HCT116 (cell line): ENCODE data around the gene LPO. TPM values are rescaled to one million over a fixed set of nuclear protein-coding genes. Genes with fewer than 3 reads are reported as not detected.

Source experiments
- ATAC-seq: fragments of 200-7000 bp; cut with Tn5 transposase; 2 replicates; pipeline ENCODE4 v1.9.1; 2020; ENCODE audit warnings: mild to moderate bottlenecking, moderate library complexity
- BruUV-seq: library from RNA; stranded (reverse); fragments of 400-500 nt; replicated peaks from 2 replicates; lab custom pipeline; 2021; lab: Mats Ljungman, UMichigan
- CTCF ChIA-PET: fragments of 300-600 bp; sonication (Branson Sonifier 250); formaldehyde crosslinking; loops from one replicate; lab custom pipeline; 2021; ENCODE audit warnings: antibody characterized with exemption; lab: Charles Lee
- POLR2A ChIA-PET: fragments of 300-600, 350-600 bp; sonication (Branson Sonifier 250); formaldehyde crosslinking; loops from one replicate; lab custom pipeline; 2021; ENCODE audit warnings: antibody characterized with exemption; lab: Charles Lee
- RAD21 ChIA-PET, 2 experiments: fragments of 300-600 bp; sonication (Branson Sonifier 250); formaldehyde crosslinking; loops; one replicate each; lab custom pipeline; 2023; ENCODE audit warnings: low total read pairs in 2 of 2; ENCODE audit not compliant: uncharacterized antibody in 2 of 2, unreplicated experiment in 2 of 2, low non-redundant PET in 1 of 2; lab: Charles Lee
- DNase-seq: peaks from one replicate; pipeline ENCODE4 v3.0.0-alpha.2; 2010; ENCODE audit warnings: low read depth, low spot score
- H2AFZ ChIP-seq: fragments of 200-600 bp; shearing (Covaris generic), sonication (generic); 2 replicates; pipeline ENCODE4 v1.6.1; 2017; ENCODE audit warnings: low read depth, mixed run types, mixed read lengths, antibody characterized with exemption, low read length; ENCODE audit not compliant: poor library complexity, severe bottlenecking
- H3K27ac ChIP-seq: 2 replicates; pipeline ENCODE4 v1.5.1; 2012; ENCODE audit warnings: low read depth, low read length
- H3K27me3 ChIP-seq: fragments of 200-600 bp; sonication (generic); 2 replicates; pipeline ENCODE4 v1.6.1; 2016; ENCODE audit warnings: mixed run types, low read length, mixed read lengths; ENCODE audit not compliant: insufficient read depth
- H3K36me3 ChIP-seq, 2 experiments: fragments of 200-500 bp in 1 of 2; fragments of 200-600 bp in 1 of 2; sonication (Bioruptor generic) in 1 of 2; sonication (generic) in 1 of 2; 2 replicates each; pipeline versions ENCODE4 v1.5.1 to v1.6.1; 2014 to 2016; ENCODE audit warnings: low read length in 2 of 2, inconsistent platforms in 1 of 2, mixed read lengths in 1 of 2, mixed run types in 1 of 2; ENCODE audit not compliant: insufficient read depth in 2 of 2, control insufficient read depth in 1 of 2
- H3K4me1 ChIP-seq, 2 experiments: fragments of 200-600 bp in 1 of 2; sonication (generic) in 1 of 2; 2 replicates each; pipeline versions ENCODE4 v1.5.1 to v1.6.1; 2012 to 2017; ENCODE audit warnings: low read length in 2 of 2, inconsistent platforms in 1 of 2, mild to moderate bottlenecking in 1 of 2, mixed read lengths in 1 of 2, mixed run types in 1 of 2, moderate library complexity in 1 of 2; ENCODE audit not compliant: insufficient read depth in 2 of 2, control insufficient read depth in 1 of 2
- H3K4me2 ChIP-seq: fragments of 200-600 bp; sonication (generic); 2 replicates; pipeline ENCODE4 v1.6.1; 2017; ENCODE audit warnings: mixed run types, low read length, mixed read lengths
- H3K4me3 ChIP-seq, 2 experiments: fragments of 200-600 bp in 1 of 2; sonication (generic) in 1 of 2; replicated peaks in 1 of 2; 2 replicates each; pipeline ENCODE4 v1.5.1; 2011 to 2016; ENCODE audit warnings: low read length in 2 of 2, control low read depth in 1 of 2, low read depth in 1 of 2, mild to moderate bottlenecking in 1 of 2, mixed read lengths in 1 of 2, mixed run types in 1 of 2
- H3K79me2 ChIP-seq: fragments of 200-600 bp; sonication (generic); 2 replicates; pipeline ENCODE4 v1.6.1; 2017; ENCODE audit warnings: mild to moderate bottlenecking, mixed run types, low read length, moderate library complexity, mixed read lengths; ENCODE audit not compliant: insufficient read depth
- H3K9ac ChIP-seq: fragments of 200-600 bp; sonication (generic); 2 replicates; pipeline ENCODE4 v1.6.1; 2016; ENCODE audit warnings: low read length, mixed read lengths
- H3K9me2 ChIP-seq: fragments of 200-600 bp; sonication (generic), shearing (Covaris generic); 2 replicates; pipeline ENCODE4 v1.6.1; 2017; ENCODE audit warnings: mixed run types, mild to moderate bottlenecking, moderate library complexity; ENCODE audit not compliant: insufficient read depth
- H3K9me3 ChIP-seq, 2 experiments: fragments of 200-500 bp in 1 of 2; fragments of 200-600 bp in 1 of 2; sonication (Bioruptor generic) in 1 of 2; sonication (generic) in 1 of 2; 2 replicates each; pipeline ENCODE4 v1.6.1; 2014 to 2017; ENCODE audit warnings: low read length in 2 of 2, mixed read lengths in 2 of 2, inconsistent platforms in 1 of 2, low read depth in 1 of 2, mild to moderate bottlenecking in 1 of 2, mixed run types in 1 of 2, moderate library complexity in 1 of 2; ENCODE audit not compliant: control insufficient read depth in 1 of 2, insufficient read depth in 1 of 2
- H4K20me1 ChIP-seq: fragments of 200-600 bp; sonication (generic), shearing (Covaris generic); 2 replicates; pipeline ENCODE4 v1.6.1; 2017; ENCODE audit warnings: mixed run types, mild to moderate bottlenecking, moderate library complexity; ENCODE audit not compliant: insufficient read depth
- RAD21 ChIP-seq: IDR thresholded peaks from 2 replicates; pipeline ENCODE4 v1.6.1; 2012; ENCODE audit warnings: low read depth, mild to moderate bottlenecking
- SIN3A ChIP-seq: IDR thresholded peaks from 2 replicates; pipeline ENCODE4 v1.6.1; 2012; ENCODE audit warnings: low read depth
- SP1 ChIP-seq: IDR thresholded peaks from 2 replicates; pipeline ENCODE4 v1.6.1; 2012; ENCODE audit warnings: low read depth
- intact Hi-C: fragments of 100-400 bp; cut with micrococcal nuclease; formaldehyde crosslinking; loops from 2 replicates; pipeline ENCODE4 v1.10.0; 2022
- total RNA-seq: library from RNA; stranded (reverse); gene quantifications from one replicate; pipeline ENCODE4 v1.2.1, GENCODE V29; 2021; ENCODE audit not compliant: unreplicated experiment
- TF ChIP-seq, protein P1 (sequence below), 3 experiments: fragments of 200-600 bp in 1 of 3; sonication (generic) in 1 of 3; IDR thresholded peaks in 2 of 3; conservative IDR thresholded peaks in 1 of 3; 2 replicates each; pipeline ENCODE4 v1.5.1; 2012 to 2017; ENCODE audit warnings: low read depth in 2 of 3, low read length in 2 of 3, antibody characterized with exemption in 1 of 3, borderline replicate concordance in 1 of 3, control low read depth in 1 of 3, mild to moderate bottlenecking in 1 of 3, mixed read lengths in 1 of 3, mixed run types in 1 of 3, moderate library complexity in 1 of 3; ENCODE audit not compliant: insufficient read depth in 1 of 3

Gene LPO
- total RNA-seq, 1 experiment from 2014 or later = not detected

DNA sequence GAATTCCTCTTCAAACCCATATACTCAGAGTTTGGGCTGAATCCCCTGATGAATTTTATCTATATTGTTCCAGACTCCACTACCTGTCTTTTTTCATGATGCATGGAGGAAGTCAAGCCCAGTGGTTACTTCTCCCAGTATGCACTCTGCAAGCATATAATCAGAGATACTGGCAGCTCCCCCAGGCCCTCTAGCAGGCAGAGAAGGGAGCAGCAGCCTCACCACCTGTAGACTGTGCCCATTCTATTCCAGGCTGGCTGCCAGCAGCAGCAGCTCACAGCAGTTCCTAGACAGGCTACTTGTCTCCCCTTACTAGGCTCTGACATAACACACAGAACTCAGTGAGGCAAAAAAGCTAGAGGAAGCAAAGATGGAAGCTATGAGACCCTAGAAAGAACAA lies 22.7 kb upstream of the LPO start:
- H2AFZ ChIP-seq = no peak overlapping the region
- ChIA-PET RAD21 (interaction anchor here in 1 of 2 experiments (1.1 kb wide), 1 partner anchor 16 kb away, joined by 5 read pairs; no protein-coding TSS in a partner anchor), POLR2A (no interaction called here), CTCF (interaction anchor here (1.5 to 5.1 kb wide), 2 partner anchors 9 to 15 kb away, joined by 3 to 36 read pairs; no protein-coding TSS in a partner anchor)
- no peak for DNase-seq
- no peaks in the 10 kb centered on the region for H3K27me3 ChIP-seq
- H3K9me3 ChIP-seq = no peaks in the 10 kb centered on the region
- peaks cover 5 to 13% of the 10 kb centered on the region in 2 experiments; a peak in 3 of 4 replicates for H3K36me3 ChIP-seq
- H3K4me2 ChIP-seq = no peak overlapping the region
- H3K9ac ChIP-seq = no peak overlapping the region
- BruUV-seq = no TSS peak
- intact Hi-C loops = no loop called here
- H3K9me2 ChIP-seq = peaks cover 2% of the 10 kb centered on the region; the same call in 1 of the 2 replicates
- peak; percentile 53 for ATAC-seq
- H3K4me3 ChIP-seq = no peak overlapping the region
- H4K20me1 ChIP-seq = no peaks in the 10 kb centered on the region
- H3K27ac ChIP-seq = no peak overlapping the region
- peaks cover 6 to 18% of the 10 kb centered on the region in 2 experiments; a peak in 3 of 4 replicates for H3K4me1 ChIP-seq
- H3K79me2 ChIP-seq = no peaks in the 10 kb centered on the region
- TF ChIP-seq RAD21 (peak; percentile 33; the same call in 1 of the 2 replicates), SIN3A (no peak)
- TF ChIP-seq, protein P1, sequence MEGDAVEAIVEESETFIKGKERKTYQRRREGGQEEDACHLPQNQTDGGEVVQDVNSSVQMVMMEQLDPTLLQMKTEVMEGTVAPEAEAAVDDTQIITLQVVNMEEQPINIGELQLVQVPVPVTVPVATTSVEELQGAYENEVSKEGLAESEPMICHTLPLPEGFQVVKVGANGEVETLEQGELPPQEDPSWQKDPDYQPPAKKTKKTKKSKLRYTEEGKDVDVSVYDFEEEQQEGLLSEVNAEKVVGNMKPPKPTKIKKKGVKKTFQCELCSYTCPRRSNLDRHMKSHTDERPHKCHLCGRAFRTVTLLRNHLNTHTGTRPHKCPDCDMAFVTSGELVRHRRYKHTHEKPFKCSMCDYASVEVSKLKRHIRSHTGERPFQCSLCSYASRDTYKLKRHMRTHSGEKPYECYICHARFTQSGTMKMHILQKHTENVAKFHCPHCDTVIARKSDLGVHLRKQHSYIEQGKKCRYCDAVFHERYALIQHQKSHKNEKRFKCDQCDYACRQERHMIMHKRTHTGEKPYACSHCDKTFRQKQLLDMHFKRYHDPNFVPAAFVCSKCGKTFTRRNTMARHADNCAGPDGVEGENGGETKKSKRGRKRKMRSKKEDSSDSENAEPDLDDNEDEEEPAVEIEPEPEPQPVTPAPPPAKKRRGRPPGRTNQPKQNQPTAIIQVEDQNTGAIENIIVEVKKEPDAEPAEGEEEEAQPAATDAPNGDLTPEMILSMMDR (IDR thresholded peaks at IDR 0.05 in 2 of 3, conservative IDR thresholded peaks at IDR 0.05 in 1 of 3; ENCODE audit: borderline replicate concordance in 1 of 3, insufficient read depth in 1 of 3, low read depth in 2 of 3, low read length in 2 of 3) = peak in 2 of 3 experiments; percentile 29 to 39; a peak in 3 of 6 replicates

DNA sequence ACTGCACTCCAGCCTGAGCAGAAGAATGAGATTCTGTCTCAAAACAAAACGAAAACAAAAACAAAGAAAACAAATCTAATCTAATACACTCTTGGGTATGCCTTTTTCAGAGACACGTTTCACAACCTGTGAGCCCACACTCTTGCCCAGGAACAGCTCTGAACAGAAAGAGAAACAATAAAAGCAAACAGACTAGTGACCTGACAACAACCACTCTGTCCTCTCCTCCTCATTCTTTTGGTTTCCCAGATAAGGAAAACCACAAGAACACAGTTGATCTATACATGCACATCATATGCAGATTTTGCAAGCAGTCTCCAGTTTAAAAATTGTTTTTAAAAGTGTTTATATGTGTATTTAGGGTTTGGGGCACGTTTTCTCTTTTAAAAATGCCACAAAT lies 20.6 kb upstream of the LPO start:
- peaks cover 2% of the 10 kb centered on the region; the same call in 1 of the 2 replicates for H3K9me2 ChIP-seq
- H3K36me3 ChIP-seq = peaks cover 0 to 3% of the 10 kb centered on the region in 2 experiments; a peak in 3 of 4 replicates
- peak overlapping the region; percentile 76; the same call in 1 of the 2 replicates for H3K4me2 ChIP-seq
- DNase-seq (no peak), ATAC-seq (no peak)
- no peaks in the 10 kb centered on the region for H4K20me1 ChIP-seq
- no peak overlapping the region for H3K9ac ChIP-seq
- ChIA-PET CTCF (interaction anchor here (0.7 to 5.1 kb wide), 3 partner anchors 17 to 133 kb away, joined by 3 to 36 read pairs (median 3); no protein-coding TSS in a partner anchor), RAD21 (no interaction called here)
- no peaks in the 10 kb centered on the region for H3K27me3 ChIP-seq
- no TSS peak for BruUV-seq
- no peaks in the 10 kb centered on the region for H3K9me3 ChIP-seq
- no peaks in the 10 kb centered on the region for H3K79me2 ChIP-seq
- 0 out of 4 replicates have a peak overlapping the region, but pooled peaks of 1 of the 2 experiments have one; percentile 66 for H3K4me3 ChIP-seq
- no peak overlapping the region for H2AFZ ChIP-seq
- no peak overlapping the region for H3K27ac ChIP-seq
- TF ChIP-seq SP1 (no peak), SIN3A (no peak)
- TF ChIP-seq, all 23 proteins: peak for 0
- H3K4me1 ChIP-seq = peaks cover 6 to 18% of the 10 kb centered on the region in 2 experiments; a peak in 3 of 4 replicates
- POLR2A ChIA-PET = no interaction called here
- intact Hi-C loops = loop anchor here (1.0 kb wide), 1 partner anchor 17 kb away; no protein-coding TSS in a partner anchor
